Central memory CD8-positive, alpha-beta T cell (primary cell): Measurements from ENCODE around the gene USP5.
A peak's percentile ranks its signal among the peaks of the same experiment; 100 is the strongest.
"Not testable (repeated sequence)": the region's sequence is repeated elsewhere in the genome, so short reads cannot be mapped to it uniquely, and the experiment has no call there.

Experiments
- ATAC-seq: fragments of 150-1000 bp; cut with Tn5 transposase; replicated peaks from 2 replicates; pipeline ENCODE4 v1.10.0; 2022; ENCODE audit warnings: mild to moderate bottlenecking, moderate FRiP score, moderate number of reproducible peaks; ENCODE audit not compliant: poor library complexity, severe bottlenecking; ENCODE audit errors: extremely low read depth
- DNase-seq, 2 donors: peaks; one replicate each; pipeline ENCODE4 v3.0.0; 2021; ENCODE audit warnings: low spot score in 2 of 2
- H3K27ac Mint-ChIP-seq: one replicate; pipeline ENCODE4 v1.8.0; 2022; ENCODE audit warnings: low read depth, mild to moderate bottlenecking, moderate library complexity, mixed read lengths
- H3K27me3 Mint-ChIP-seq: one replicate; pipeline ENCODE4 v1.8.0; 2022; ENCODE audit warnings: mixed read lengths
- H3K36me3 Mint-ChIP-seq: one replicate; pipeline ENCODE4 v1.8.0; 2022; ENCODE audit warnings: mild to moderate bottlenecking, moderate library complexity, mixed read lengths; ENCODE audit not compliant: insufficient read depth
- H3K4me1 Mint-ChIP-seq: one replicate; pipeline ENCODE4 v1.8.0; 2022; ENCODE audit warnings: mixed read lengths
- H3K4me3 Mint-ChIP-seq: one replicate; pipeline ENCODE4 v1.8.0; 2022; ENCODE audit warnings: mild to moderate bottlenecking, moderate library complexity, mixed read lengths
- H3K9me3 Mint-ChIP-seq: one replicate; pipeline ENCODE4 v1.8.0; 2022; ENCODE audit warnings: mixed read lengths

USP5 gene

DNA sequence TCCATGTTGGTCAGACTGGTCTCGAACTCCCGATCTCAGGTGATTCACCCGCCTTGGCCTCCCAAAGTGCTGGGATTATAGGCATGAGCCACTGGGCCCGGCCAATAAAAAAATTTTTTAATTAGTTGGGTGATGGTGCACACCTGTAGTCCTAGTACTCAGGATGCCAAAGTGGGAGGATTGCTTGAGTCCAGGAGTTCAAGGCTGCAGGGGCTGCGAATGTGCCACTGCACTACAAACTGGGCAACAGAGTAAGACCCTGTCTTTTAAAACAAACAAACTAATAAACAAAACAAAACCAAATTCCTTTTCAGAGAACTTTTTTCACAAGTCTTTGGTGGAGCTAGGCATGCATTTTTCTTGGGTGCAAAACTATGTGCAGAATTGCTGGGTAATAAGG is 31.3 kb downstream of the USP5 start:
- ATAC-seq: no peak
- Mint-ChIP-seq H3K27ac (no peak overlapping the region), H3K27me3 (no peaks in the 10 kb centered on the region), H3K4me3 (no peak overlapping the region), H3K4me1 (no peaks in the 10 kb centered on the region), H3K36me3 (peaks cover 7% of the 10 kb centered on the region), H3K9me3 (no peaks in the 10 kb centered on the region)
- no peak for DNase-seq

DNA sequence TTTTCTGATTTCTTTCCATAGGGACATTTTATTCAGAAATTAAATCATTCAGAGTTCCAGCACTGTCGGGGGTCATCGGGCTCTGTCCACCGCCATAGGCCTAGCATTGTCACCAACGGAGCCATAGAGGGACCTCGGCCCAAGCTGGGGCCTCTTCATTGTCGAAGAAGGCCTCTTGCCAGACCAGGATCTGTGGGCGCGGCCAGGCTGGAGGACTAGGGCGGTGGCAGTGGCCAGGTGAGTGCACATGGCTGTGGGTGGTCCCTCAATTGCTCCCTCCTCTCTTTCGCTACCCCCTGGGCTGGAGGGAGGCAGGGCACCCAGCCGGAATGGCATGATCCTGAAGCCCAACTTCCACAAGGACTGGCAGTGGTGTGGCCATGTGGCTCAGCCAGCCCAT is 31.7 kb downstream of the USP5 start:
- Mint-ChIP-seq H3K27me3 (no peaks in the 10 kb centered on the region), H3K27ac (no peak overlapping the region), H3K4me3 (no peak overlapping the region), H3K36me3 (peaks cover 7% of the 10 kb centered on the region), H3K4me1 (no peaks in the 10 kb centered on the region), H3K9me3 (no peaks in the 10 kb centered on the region)
- DNase-seq (no peak), ATAC-seq (no peak)

- Mint-ChIP-seq H3K4me3 (no peak overlapping the region), H3K36me3 (peaks cover 7% of the 10 kb centered on the region)
Measured at GRCh38 chr12:6884539-6884938, 32.6 kb downstream of the USP5 start.

GRCh38 chr12:6886206-6886999 is 34.5 kb downstream of the USP5 start:
- DNase-seq, ATAC-seq, H3K36me3 Mint-ChIP-seq, H3K27me3 Mint-ChIP-seq, H3K4me1 Mint-ChIP-seq, H3K9me3 Mint-ChIP-seq, H3K27ac Mint-ChIP-seq, H3K4me3 Mint-ChIP-seq: not testable (repeated sequence)

More at GRCh38 chr12:6884539-6884938, 32.6 kb downstream of the USP5 start:
- Mint-ChIP-seq H3K4me1 (no peaks in the 10 kb centered on the region), H3K27ac (no peak overlapping the region), H3K9me3 (no peaks in the 10 kb centered on the region), H3K27me3 (no peaks in the 10 kb centered on the region)
- ATAC-seq (no peak), DNase-seq (no peak)

GRCh38 chr12:6887460-6887859 is 35.5 kb downstream of the USP5 start:
- no peak for ATAC-seq
- H3K9me3 Mint-ChIP-seq: no peaks in the 10 kb centered on the region

DNA sequence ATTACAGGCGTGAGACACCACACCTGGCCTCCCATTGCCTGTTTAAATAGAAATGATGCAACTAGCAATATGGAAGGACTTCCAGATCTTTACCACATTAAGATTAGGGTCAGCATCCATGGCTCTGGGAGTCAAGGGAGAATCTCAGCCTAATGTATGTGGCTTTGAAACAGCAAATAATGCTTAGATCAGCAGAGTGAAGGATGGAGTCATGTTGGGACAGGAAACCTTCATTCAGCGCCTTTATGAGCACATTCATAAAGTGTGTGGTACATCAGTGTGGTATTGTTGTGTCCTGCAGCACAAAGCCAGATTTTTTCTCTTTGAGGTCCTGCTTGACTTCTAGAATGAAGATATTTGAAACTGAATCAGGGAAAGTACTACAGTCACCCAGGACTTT is 36.4 kb downstream of the USP5 start:
- H3K4me1 Mint-ChIP-seq: peaks cover 7% of the 10 kb centered on the region
- H3K36me3 Mint-ChIP-seq: peaks cover 9% of the 10 kb centered on the region
- H3K9me3 Mint-ChIP-seq: no peaks in the 10 kb centered on the region
- H3K4me3 Mint-ChIP-seq: no peak overlapping the region
- ATAC-seq (no peak), DNase-seq (no peak)
- no peak overlapping the region for H3K27ac Mint-ChIP-seq
- no peaks in the 10 kb centered on the region for H3K27me3 Mint-ChIP-seq

More at GRCh38 chr12:6887460-6887859, 35.5 kb downstream of the USP5 start:
- Mint-ChIP-seq H3K27ac (no peak overlapping the region), H3K4me1 (peaks cover 7% of the 10 kb centered on the region), H3K36me3 (peaks cover 9% of the 10 kb centered on the region), H3K4me3 (no peak overlapping the region), H3K27me3 (no peaks in the 10 kb centered on the region)
- no peak for DNase-seq

- not testable (repeated sequence) for H3K27me3 Mint-ChIP-seq, H3K27ac Mint-ChIP-seq, ATAC-seq, H3K4me1 Mint-ChIP-seq, DNase-seq, H3K36me3 Mint-ChIP-seq, H3K9me3 Mint-ChIP-seq, H3K4me3 Mint-ChIP-seq
Measured at GRCh38 chr12:6888794-6889193, 36.8 kb downstream of the USP5 start.

DNA sequence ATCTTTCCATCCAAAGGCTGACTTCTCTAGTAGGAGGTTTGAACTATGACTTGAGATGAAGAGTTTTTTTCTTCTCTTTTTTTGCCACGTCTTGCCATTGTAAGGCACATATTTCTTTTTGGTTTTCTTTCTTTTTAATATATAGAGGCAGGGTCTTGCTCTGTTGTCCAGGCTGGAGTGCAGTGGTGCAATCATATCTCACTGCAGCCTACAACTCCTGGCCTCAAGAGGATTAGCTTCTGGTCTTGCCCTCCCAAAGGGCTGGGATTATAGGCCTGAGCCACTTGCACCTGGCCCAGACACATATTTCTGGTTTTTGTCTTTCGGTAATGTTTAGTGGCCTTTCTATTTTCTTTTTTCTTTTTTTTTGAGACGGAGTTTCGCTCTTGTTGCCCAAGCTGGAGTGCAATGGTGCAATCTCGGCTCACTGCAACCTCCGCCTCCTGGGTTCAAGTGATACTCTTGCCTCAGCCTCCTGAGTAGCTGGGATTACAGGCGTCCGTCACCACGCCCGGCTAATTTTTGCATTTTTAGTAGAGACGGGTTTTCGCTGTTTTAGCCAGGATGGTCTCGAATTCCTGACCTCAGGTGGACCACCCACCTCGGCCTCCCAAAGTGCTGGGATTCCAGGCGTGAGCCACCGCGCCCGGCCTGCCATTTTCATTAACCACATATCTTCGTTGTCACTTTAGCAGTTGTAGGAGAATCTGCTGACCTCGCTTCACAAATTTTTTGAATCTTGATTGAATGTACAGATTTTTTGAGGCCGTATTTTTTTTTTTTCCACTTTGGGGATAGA is 38.0 kb downstream of the USP5 start:
- H3K9me3 Mint-ChIP-seq, H3K4me3 Mint-ChIP-seq, H3K36me3 Mint-ChIP-seq, DNase-seq, H3K27me3 Mint-ChIP-seq, H3K4me1 Mint-ChIP-seq, ATAC-seq: not testable (repeated sequence)
- peak overlapping the region; percentile 82 for H3K27ac Mint-ChIP-seq

- peak overlapping the region; percentile 76 for H3K4me3 Mint-ChIP-seq
- H3K4me1 Mint-ChIP-seq: peaks cover 7% of the 10 kb centered on the region
- H3K9me3 Mint-ChIP-seq: no peaks in the 10 kb centered on the region
- H3K27ac Mint-ChIP-seq: peak overlapping the region; percentile 82
- no peaks in the 10 kb centered on the region for H3K27me3 Mint-ChIP-seq
- DNase-seq (peak; percentile 96 to 97), ATAC-seq (peak; percentile 97)
- peaks cover 2% of the 10 kb centered on the region for H3K36me3 Mint-ChIP-seq
Measured at GRCh38 chr12:6890789-6891645, 39.1 kb downstream of the USP5 start.

- H3K27ac Mint-ChIP-seq: peak overlapping the region; percentile 82
- no peaks in the 10 kb centered on the region for H3K27me3 Mint-ChIP-seq
- no peak for DNase-seq
- peak overlapping the region; percentile 76 for H3K4me3 Mint-ChIP-seq
- no peaks in the 10 kb centered on the region for H3K9me3 Mint-ChIP-seq
- ATAC-seq: no peak
- H3K4me1 Mint-ChIP-seq: peaks cover 7% of the 10 kb centered on the region
- peaks cover 2% of the 10 kb centered on the region for H3K36me3 Mint-ChIP-seq
Measured at GRCh38 chr12:6891646-6892001, 39.7 kb downstream of the USP5 start.

GRCh38 chr12:6892683-6893082 is 40.7 kb downstream of the USP5 start:
- H3K4me1 Mint-ChIP-seq, H3K27ac Mint-ChIP-seq, DNase-seq: not testable (repeated sequence)

DNA sequence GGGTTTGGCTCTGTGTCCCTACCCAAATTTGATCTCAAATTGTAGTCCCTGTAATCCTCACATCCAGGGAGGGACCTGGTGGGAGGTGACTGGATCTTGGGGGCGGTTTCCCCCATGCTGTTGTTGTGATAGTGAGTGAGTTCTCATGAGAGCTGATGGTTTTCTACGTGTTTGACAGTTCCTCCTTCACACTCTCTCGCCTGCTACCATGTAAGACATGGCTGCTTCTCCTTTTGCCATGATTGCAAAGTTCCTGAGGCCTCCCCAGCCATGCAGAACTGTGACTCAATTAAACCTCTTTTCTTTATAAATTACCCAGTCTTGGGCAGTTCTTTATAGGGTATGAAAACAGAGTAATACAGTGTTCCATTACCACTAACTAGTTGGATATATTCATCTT is 42.4 kb downstream of the USP5 start:
- Mint-ChIP-seq H3K4me3 (no peak overlapping the region), H3K36me3 (peaks cover 2% of the 10 kb centered on the region), H3K27me3 (no peaks in the 10 kb centered on the region), H3K4me1 (peaks cover 7% of the 10 kb centered on the region), H3K27ac (no peak overlapping the region), H3K9me3 (no peaks in the 10 kb centered on the region)
- DNase-seq (no peak), ATAC-seq (no peak)

More at GRCh38 chr12:6892683-6893082, 40.7 kb downstream of the USP5 start:
- ATAC-seq, H3K27me3 Mint-ChIP-seq, H3K36me3 Mint-ChIP-seq, H3K9me3 Mint-ChIP-seq: not testable (repeated sequence)
- peak overlapping the region; percentile 76 for H3K4me3 Mint-ChIP-seq
